HG02970 (cell line): ENCODE measurements around the gene CTNNA3.
A peak's percentile ranks its signal among the peaks of the same experiment; 100 is the strongest.

Experiments
- ATAC-seq: cut with Tn5 transposase; IDR thresholded peaks from one replicate; pipeline ENCODE4 v1.9.1; 2021; ENCODE audit warnings: mild to moderate bottlenecking, moderate library complexity, moderate number of reproducible peaks; ENCODE audit not compliant: unreplicated experiment, low FRiP score

The CTNNA3 gene

DNA sequence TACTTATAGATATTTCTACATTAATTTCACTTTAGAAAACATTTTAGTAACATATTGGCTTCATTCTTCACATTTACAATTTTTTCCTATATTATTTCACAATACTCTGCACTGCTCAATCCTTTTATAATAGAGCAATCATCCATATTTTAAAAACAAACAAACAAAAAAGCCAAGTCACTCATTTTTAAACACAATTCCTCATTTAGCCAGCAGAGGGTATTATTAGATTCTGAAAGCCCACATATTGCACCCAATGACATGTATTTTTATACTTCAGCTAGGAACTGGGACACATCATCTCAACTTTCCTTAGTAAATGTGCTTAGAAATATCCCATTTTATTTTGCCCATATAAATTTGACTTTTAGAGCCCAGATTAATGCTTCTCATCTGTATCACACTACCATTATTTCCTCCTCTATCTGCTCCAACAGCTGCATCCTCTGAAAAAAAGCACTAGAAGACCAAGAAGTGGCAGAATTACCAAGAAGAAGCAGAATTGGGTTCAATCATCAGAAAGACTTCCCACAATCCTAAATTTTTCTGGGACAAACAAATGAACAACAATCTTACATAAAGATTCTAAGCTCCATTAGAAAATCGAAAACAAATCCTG is 29.5 kb downstream of the CTNNA3 start:
- no peak for ATAC-seq

DNA sequence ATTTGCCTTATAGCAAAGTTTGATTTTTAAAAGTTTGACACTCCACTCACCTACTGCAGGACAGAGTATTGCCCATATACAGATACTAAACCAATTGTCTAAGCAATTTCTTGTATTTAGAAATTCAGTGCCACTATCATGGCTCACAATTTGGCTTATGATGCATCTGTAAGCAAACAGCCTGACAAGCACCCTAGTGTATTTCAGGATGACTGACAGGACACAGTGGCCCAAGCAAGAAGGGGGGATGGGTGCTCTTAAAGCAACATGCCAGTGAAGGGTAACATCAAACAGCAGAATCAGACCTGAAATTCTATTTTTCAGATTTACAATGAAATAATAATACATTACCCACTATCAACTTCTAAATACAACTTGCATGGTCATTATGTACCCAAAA is 30.5 kb downstream of the CTNNA3 start:
- no peak for ATAC-seq

DNA sequence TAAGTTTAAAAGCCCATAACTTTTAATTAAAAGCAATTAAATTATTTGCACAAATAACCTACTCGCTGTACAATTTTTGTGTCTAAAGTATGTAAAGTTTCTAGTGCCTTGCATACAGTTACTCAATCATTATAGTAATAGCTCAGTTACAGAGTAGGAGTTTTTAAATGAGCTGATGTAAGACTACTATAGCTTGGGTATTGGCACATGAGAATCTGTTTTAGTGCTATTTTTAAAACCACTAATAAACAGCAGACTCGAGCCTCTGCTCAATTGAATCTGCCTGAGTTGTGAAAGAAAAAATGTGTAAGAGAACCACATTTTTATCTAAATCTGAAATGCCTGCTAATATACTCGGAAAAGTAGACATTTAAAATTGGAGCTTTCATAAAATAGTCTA is 31.1 kb downstream of the CTNNA3 start:
- no peak for ATAC-seq

DNA sequence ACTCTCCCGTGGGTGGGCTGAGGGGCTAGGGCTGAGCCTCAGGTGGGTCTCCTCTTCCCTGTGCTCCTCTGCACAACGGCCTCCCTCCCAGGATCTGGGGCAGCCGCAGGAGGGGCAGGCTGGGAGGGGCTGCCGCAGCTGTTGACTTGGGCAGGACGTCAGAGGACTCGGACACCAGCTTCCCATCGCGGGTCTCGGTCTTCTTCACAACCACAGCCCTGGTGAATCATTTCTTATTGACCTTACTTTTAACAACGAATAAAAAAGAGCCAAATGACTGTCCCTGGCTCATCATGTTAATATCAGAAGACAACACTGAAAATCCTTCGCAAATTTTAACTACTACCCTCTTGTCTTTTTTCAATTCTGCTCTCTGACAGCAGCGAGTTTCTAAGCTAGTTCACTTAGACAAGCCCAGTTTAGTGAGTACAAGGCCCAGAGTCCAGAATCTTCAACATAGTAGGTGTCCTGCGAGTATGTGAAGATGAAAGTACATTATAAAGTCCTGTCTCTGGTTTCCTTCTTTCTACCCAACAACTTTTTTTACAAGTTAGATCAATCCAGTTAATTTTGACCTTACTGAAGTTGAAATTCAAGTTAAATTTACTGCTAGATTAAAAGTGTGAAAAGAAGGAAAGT is 32.4 kb downstream of the CTNNA3 start:
- ATAC-seq = no peak

DNA sequence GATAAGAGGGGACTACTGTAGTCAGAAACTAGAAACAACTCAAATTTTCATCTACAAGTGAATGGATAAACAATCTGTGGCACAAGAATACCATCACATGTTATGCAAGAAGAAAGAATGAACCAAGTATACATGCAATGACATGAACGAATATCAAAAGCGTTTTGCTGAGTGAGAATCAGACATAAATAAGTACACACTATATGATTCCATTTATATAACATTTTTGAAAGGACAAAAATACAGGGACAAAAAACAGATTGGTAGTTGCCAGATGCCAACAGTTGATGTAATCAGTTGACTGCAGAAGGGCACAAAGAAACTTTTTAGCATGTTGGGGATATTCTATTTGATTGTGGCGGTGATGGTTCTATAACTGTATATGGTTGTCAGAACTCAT is 33.6 kb downstream of the CTNNA3 start:
- ATAC-seq = no peak

DNA sequence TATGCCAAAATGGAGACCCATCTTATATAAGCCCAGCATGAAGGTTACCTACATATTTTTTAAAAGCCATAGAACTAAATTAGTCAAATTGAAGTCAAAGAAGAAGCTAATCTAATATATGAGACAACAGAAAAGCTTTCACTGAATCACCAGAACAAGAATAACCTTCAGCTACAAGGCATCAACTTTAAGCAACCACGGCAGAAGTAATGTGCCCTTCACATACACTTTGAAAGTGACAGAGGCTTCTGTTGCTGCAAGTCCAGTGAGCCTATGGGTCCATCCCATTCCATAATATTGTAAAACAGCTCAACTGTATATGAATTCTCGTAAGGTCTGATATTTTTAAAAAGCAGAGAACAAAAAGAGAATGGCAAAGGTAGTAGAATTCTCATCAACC is 36.5 kb downstream of the CTNNA3 start:
- no peak for ATAC-seq

DNA sequence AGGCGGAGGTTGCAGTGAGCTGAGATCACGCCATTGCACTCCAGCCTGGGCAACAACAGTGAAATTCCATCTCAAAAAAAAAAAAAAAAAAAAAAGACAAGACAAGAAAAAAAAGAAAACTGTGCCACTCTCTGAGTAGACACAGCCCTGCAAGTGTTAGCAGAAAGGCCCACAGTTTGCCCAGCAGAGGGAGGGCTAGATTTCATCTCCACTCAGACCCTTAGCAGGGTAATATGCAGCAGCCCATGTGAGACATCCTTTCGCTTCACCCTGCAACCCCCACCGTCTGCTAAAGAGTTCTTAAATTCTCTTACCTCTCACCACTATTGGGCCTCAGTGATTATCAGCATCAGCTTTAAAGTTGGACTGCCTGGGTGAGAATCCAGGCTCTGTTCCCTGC is 38.2 kb downstream of the CTNNA3 start:
- ATAC-seq = no peak

DNA sequence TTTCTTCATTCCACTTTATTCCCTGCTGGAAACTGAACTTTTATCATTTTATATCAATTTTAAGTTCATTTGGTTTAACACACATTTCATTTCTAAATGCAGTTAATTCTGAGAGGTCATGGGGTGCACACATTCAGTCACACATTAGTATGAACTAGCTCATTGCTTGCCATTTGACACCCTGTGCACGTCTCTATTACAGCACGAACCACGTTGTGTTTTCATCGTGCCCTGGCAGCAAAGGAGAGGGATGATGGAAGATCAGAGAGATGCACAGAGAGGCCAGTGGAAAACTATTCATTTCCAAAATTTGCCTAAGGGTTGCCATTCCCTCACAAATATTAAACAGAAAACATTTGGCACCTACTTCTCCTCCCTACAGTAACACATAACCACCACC is 45.4 kb downstream of the CTNNA3 start:
- no peak for ATAC-seq

DNA sequence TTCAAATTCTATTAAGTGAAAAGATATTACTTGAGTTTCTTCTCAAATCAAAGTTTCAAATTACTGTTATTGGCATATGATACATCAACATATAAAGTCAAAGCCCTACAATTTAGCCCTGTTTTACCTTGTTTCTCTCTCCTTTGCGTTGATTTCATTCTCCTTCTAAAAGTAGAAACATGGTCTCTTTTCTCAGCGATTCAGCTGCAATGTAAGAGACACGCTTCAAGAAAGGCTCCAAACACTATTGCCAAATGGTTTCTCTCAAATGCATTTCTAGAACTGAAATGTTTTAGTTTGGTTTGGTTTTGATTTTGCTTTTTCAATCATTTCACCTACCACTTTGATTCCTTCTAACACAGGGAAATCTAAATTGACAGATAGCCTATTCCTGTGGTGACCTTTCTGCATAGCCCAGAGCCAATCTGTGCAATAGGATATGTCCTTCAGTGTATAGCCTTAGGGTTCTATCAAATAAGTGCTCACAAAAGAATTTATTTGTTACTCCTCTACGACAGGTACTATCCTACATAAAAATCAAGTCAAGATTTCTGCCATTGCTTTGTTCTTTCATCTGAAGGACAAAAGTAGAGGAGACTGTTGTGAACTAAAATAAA is 47.3 kb downstream of the CTNNA3 start:
- no peak for ATAC-seq

DNA sequence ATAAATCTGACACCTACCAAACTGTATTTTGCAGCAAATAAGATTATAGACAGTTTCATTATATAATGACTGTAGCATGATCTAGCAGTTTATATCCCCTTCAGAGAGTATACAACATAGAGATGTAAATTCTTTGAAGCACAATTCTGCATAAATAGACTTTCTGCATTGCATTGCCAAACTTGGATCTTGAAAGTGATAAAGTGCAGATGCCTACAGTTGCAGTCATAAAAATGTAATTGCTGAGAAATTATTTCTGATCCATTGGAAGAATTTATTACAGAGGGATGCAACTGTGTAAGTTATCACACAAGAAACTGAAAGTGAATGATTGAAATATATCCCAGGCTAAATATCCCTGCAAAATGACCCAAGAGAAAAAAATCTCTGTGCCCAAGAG is 65.1 kb downstream of the CTNNA3 start:
- no peak for ATAC-seq

DNA sequence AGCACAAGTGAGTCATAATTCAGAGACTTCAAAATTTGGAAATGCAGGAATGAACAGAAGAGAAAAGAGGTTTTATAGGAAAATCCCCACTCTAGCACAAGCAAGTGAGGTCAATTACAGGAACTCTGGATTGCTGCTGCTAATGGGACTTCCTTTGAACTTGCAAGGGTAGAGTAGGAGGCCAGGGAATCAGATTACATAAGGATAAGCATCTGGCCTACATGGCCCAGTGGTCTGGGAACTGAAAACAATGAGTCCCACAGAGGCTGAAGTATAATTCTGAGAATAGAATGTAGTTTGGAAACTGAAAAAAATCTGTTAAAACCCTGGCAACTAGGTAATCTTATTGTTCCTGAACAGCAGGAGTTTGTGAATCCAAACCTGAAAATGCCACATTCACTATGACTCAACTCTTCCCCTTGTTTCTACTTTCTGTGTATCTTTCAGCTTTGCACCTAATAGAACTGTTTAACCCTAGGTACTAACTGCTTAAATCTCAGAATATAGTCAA is 66.5 kb downstream of the CTNNA3 start:
- ATAC-seq = no peak

DNA sequence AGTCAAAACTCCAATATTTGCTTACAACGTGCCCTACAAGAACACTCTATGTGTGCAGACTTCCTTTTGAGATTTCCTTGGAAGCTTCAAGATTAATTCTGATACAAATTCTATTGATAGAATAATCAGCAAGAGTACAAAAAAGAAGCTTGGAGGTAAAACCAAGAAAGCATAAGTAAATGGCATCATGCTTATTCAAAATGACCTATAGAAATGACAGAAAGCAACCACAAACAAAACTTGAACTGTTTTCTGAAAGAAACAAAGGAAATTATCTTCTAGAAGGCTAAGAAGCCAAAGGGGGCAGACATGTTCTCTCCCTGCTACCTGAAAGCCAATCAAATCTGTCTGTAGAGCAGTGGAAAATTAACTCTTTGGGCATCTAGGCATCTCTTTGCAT is 73.0 kb downstream of the CTNNA3 start:
- no peak for ATAC-seq

DNA sequence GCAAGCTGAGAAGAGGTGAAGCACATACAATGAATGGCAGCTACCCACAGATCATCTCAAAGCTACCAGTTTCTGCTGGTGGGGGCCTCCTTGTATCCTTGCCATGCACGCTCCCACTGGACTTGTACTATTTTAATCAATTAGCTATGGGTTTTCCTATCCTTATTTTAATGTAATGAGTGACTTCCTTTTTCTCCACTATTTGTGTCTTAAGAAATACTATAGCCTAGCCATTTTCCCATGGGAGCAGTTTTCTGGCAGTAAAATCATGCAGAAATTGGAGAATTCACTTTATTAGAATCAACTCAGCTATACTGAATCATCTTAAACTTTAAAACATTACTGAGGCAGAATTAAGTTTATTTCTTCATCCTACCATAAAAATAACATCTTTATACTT is 73.5 kb downstream of the CTNNA3 start:
- ATAC-seq = no peak

DNA sequence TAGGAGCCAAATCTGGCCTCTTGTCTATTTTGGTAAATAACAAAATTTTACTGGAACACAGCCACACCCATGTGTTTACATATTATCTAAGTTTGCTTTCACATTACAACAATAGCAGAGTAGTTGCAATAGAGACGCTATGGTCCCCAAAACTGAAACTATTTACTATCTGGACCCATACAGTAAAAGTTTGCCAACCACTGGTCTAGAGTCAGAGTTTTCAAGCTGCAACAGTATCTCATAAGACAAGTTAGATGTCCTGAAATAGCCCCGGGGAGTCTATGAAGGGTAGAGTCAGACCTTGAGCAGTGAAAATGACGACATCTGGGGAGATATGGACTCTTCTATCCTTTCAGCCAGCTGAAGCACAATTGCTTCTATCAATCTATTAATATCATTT is 74.2 kb downstream of the CTNNA3 start:
- no peak for ATAC-seq

DNA sequence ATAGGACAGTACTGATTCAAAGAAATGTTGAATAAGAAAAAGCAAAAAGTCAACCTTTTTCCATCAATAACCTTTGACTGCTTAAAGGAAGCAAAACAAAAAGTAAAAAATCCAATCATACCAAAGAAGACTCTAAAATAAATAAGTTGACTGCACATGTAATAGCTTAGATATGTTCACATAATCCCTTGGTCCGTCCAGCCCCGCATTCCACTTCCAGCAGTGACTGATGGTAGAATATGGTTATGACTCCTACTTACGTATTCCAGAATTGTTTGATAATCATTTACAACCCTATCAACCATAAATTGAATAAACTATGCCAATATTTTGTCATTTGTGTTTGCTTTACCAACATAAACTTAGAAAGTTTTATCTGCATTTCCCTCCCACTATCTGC is 77.9 kb downstream of the CTNNA3 start:
- no peak for ATAC-seq

DNA sequence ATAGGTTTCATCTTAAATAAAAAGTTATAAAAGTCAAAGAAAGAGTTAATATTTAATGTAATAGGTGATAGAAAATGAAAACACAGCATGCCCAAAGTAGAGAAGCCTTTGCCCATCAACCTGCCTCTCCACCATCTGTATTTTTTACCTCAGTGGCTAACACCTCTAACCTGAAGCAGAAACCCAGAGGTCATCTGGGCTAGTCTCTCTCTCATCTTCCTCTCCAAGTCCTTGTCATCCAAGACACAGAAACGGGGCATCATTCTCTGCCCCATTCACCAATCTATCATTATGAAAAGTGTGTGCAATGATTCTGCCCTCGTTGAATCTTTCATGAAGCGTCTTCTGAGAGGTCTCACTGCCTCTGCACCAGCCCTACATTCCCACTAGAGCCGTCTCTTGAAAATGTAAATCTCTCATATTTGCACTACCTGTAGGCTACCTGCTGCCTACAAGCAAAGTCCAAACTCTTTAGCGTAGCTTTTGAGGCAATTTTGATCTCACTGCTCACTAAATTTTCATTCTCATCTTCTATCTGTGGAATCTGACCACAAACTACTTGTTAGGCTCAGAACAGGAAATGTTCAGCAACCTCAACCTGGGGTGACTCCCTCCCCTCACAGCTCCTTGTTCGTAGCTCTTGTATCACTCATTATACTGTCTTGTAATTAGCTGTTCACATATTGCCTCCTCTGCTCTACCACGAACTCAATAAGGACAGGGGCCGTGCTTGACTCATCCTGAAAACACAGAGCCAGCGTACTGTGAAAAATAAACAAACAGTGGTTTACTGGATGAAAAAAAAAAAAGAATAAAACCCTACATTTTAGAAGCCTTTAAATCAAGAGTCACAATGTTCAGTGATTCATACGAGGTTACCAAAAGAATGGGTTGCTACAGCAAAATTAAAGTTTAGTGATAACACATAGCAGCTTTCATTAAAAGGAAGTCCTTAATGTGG is 83.1 kb downstream of the CTNNA3 start:
- ATAC-seq = peak; percentile 87

DNA sequence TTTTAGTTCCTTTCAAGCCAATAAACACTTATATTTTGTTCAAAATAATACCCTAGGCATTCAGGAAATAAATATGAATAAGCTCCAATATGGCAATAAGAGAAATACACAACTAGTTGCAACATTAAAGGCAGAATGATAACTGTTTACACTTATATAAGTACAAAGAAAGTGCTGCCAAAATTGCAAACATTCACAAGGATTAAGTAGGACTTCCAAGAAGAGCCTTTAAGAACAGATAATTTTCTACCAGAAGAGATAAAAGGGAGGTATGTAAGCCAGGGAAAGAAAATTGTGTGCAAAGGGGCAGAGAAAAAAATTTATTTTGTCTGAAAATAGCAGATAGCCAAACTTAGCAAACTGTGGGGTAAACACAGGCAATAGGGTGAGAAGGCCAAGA is 83.8 kb downstream of the CTNNA3 start:
- ATAC-seq = no peak

DNA sequence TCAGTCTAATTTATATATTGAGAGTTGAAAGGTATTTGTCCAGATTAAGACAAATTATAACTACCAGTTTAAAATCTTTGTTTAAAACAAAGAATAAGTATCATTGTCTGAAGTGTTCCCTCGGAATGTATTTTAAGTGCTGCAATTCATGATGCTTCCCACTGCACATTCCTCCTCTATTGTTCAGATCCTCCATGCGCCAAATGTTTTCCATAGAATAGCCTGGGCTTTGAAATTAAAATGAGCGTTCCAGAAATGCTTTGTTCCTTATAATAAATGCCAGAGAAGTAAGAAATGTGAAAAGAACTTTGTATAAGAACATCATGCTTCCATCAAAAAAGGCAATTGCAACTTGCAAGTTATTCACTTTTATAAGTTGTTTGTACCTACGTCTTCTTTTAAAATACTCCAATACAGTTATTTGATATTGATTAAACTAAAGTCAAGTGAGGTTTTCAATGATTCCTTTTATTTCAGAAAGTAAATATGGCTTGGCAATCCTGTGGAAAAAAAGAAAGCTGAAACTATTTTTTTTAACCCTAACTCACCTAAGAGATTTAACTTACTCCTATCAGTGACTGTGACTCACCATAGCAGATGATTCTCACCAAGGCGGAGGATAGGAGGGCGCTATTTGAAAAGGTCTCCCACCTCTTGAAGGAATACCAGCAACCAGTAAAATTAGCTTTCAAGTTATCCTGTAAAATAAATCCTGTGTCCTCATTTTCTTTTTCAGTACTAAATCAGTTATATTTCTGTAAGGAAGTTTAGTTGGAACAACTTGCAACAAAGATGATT is 85.8 kb downstream of the CTNNA3 start:
- ATAC-seq = no peak

DNA sequence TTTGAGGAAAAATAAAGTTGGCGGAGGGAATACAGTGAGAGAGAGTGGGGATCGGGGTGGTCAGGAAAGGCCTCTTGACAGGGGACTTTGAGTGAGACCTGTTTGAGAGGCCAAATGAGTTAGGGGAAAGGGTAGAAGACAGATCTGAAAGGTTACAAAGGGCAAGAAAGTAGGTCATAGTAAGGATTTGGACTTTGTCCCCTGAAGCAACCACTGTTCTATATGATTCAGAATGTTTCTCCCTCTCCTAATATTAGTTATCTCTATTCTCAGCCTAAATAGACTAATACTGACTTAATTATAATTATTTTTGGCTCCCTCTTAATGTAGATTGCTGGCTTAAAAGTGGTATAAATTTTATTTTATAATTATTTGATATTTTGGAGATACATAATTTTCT is 88.0 kb downstream of the CTNNA3 start:
- no peak for ATAC-seq

DNA sequence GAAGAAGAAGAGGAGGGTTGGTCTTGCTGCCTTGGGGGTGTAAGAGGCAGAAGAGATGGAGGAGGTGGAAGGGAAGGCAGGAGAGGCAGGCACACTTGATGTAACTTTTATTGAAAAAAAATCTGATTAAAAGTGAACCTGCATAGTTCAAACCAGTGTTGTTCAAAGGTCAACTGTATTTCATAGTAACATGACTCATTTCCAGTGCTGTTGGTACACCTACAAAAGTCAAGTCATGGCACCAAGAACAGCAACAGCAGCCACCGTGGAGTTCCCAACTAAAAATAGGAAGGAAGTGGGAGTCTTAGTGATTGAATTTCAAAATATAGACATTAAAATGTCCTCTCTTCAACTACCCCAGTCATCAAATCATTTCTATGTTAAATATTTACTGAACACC is 88.5 kb downstream of the CTNNA3 start:
- no peak for ATAC-seq
